Cardiac septum (tissue), 1 donor: ENCODE measurements around the gene IQGAP2. TPM values are rescaled to one million over a fixed set of nuclear protein-coding genes. Genes with fewer than 3 reads are reported as not detected.

Experiments
- DNase-seq: peaks from one replicate; pipeline ENCODE4 v3.0.0-alpha.2; 2020; ENCODE audit warnings: low spot score
- intact Hi-C: fragments of 100-400 bp; cut with DNase I; formaldehyde crosslinking; loops from one replicate; pipeline ENCODE4 v1.14.0; 2022
- total RNA-seq: library from RNA; stranded (reverse); fragmentation: NEBNext Ultra II Directional; extraction: Animal tissue kit (Norgen Biotek cat#: 25700); gene quantifications from one replicate; pipeline ENCODE4 v1.2.1, GENCODE V29; 2021
- donor health status: DM: no; HTN: no; CAD: no.

The IQGAP2 gene
- total RNA-seq, 1 donor from 2014 or later: 7.9 TPM

DNA sequence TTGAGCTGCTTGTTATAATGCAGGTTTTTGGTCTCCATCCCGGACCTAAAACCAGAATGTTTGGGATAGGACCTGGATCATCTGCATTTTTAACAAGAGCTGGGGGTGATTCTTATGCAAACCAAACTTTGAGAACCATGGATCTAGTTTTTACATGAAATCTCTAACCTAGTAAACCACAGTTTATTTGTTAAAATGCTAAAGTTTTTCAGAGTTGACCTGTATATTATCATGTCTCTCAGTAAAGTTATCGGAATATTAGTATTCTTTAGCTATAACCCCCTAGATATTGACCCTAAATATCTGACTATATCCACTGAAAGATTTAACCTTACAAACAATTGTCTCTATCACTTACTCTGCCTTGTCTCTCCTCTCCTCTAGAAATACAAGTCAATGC lies 341.5 kb downstream of the IQGAP2 start:
- no peak for DNase-seq
- intact Hi-C loops: no loop called here

DNA sequence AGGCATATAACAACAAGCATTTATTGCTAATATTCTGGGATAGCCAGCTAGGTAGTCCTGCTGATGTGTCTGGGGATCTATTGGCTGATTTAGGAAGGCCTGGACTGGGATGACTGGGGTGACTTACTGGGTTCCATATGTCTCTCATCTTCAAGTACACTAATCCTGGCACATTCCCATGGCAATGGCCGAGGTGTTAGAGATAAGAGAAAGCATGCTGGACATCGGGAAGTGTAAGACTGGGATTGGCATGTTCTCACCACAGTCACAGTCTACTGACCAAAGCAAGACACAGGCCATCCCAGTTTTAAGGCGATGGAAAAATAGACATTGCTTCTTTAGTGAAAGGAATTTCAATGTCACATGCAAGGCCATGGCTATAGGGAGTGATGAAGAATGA lies 342.6 kb downstream of the IQGAP2 start:
- DNase-seq: no peak
- intact Hi-C loops: no loop called here

DNA sequence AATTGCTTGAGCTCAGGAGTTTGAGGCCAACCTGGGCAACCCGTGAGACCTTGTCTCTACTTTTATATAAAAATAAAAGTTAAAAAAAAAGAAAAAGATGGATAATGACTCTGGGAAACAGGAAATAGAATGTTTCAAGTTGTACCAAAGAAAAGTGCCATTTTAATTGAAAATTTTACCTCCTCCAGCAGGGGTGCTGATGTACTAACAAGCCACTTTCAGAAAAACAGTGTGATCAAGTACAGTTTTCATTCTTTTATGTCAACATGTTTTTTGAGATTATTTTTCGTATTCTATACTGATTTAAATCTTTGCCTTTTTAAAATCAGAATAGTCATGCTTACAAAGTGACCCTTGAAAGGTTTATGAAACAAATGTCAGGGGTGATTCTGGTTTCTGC lies 343.6 kb downstream of the IQGAP2 start:
- DNase-seq: no peak
- intact Hi-C loops: no loop called here

DNA sequence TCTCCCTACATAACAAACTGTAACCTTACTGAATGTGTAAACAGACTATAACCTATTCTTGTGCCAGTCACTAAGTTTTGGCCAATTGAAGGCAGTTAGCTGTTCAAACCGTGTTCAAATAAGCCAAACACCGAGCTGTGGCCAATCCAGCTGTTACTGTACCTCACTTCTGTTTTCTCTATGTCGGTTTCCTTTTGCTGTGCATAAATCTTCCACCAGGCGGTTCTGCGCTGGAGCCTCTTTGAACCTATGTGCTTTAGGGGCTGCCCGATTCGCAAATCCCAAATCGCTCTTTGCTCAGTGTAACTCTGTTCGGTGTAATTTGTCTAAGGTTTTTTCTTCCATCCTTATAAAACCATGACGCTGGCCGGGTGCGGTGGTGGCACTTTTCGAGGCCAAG lies 344.6 kb downstream of the IQGAP2 start:
- intact Hi-C loops: no loop called here
- DNase-seq: no peak

DNA sequence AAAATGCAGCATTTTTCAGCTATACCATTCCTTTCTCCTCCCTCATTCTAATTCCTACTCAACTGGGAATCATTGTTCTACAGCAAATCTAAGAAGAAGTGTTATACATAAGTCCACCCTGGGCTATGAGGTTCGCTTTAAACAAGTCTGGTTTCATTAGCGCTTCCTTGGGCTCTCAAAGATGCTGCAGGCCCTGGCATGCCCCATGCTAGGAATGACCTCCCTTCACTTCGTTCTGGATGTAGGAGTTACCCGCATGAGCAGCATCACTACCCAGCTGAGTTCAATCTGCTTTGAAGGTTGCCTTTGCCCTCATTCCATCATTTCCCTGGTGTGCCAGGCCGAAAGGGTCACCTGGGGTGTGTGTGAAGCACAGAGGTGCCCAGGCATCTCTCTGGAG lies 348.2 kb downstream of the IQGAP2 start:
- intact Hi-C loops: no loop called here
- no peak for DNase-seq

DNA sequence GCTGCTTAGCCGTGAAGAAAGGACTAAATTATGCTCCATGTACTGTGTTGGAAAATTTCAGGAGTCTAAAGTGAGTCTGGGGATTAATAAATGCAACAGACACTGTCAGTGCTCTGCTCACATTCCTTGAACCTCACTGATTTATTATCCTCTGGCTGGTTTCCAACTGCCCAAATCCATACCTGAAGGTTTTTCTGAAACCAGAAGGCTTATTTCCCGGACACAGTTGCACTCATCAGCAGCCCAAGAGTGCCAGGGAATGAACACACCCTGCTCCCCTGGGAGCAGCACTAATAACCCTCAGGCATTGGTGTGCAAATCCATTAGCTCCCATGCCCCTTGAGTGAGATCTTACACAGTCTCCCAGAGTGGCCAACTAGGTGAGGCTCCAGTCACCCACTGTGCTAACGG lies 351.6 kb downstream of the IQGAP2 start:
- DNase-seq: no peak

DNA sequence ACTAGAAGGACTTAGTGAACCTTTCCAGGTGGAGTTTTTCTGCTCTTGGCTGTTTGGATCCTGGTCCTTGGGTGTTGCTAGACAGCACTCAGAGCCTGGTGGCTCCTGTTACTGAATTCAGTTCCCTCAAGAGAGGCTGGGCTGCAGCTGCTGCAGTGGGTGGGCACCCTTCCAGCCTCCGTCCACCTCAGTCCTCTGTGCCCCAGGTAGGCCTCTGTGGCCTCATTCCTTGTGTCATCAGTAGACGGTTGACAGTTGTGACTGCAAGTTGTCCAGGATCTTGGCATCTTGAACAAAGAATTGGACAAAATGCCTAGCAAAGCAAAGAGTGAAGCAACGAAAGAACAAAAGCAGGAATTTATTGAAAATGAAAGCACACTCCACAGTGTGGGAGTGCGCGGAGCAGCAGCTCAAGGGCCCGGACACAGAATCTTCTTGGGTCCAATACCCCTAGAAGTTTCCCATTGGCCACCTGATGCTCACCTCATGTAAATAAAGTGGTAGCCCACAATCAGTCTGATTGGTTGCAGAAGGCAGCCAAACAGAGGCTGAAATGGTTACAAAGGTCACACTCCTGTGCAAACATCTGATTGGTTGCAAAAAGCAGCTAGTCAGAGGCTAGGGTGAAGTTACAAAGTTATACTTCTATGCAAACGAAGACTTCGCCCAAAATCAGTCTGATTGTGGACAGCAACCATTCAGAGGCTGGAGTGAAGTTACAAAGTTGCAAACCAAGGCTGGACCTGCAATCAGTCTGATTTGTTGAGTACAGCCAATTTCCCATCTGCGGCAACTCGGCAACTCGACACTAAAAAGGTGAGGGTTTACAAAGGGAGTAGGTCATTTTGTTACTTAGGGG lies 352.9 kb downstream of the IQGAP2 start:
- intact Hi-C loops: no loop called here
- DNase-seq: no peak

More for the DNA sequence above, 351.6 kb downstream of the IQGAP2 start:
- intact Hi-C loops: no loop called here

DNA sequence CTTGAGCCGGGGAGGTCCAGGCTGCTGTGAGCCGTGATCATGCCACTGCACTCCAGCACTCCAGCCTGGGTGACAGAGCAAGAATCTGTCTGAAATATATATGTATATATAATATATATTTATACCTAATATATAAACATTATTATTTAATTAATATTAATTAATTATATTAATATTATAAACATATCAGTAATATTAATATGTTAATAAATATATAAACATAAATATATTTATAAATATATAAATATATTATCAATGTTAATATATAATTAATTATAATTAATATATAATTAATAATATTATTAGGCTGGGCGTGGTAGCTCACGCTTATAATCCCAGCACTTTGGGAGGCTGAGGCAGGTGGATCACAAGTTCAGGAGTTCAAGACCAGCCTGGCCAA lies 354.0 kb downstream of the IQGAP2 start:
- DNase-seq: no peak
- intact Hi-C loops: no loop called here

Other genes starting within 250 kb of the IQGAP2 start
- gene F2RL2, start 220.1 kb downstream of the IQGAP2 start, total RNA-seq: 3.4 TPM